Measurements from ENCODE around the gene EIF5B.

GRCh38 chr2:99424371-99424770, 87.2 kb downstream of the EIF5B start:
- no peak for TF ChIP-seq CTCF (IDR thresholded peaks at IDR 0.05)
- TF ChIP-seq POLR2A (IDR thresholded peaks at IDR 0.05) = no peak

Measured in esophagus squamous epithelium (tissue), 4 donors.